ENCODE measurements around the gene ISCU. TPM values are rescaled to one million over a fixed set of nuclear protein-coding genes. Genes with fewer than 3 reads are reported as not detected.

ISCU gene
- total and polyA plus RNA-seq, 2 of the 8 experiments (the other 6 are each of a cell fraction or from before 2014, with no cell fraction given) = 72.1 to 78.1 TPM

GRCh38 chr12:108597559-108598471 is 35.4 kb downstream of the ISCU start, which contains the start of gene TMEM119:
Gene TMEM119, minus strand, starts transcription at chr12:108598084. Its CDS starts 5,701 bp downstream, at chr12:108592383.
- TF ChIP-seq SUZ12 (IDR thresholded peaks at IDR 0.05; ENCODE audit: low read length) (no peak), BRCA1 (IDR thresholded peaks at IDR 0.05; ENCODE audit: low read depth, low read length) (no peak), HDAC2 (IDR thresholded peaks at IDR 0.05; ENCODE audit: borderline replicate concordance in 1 of 2, low read depth in 2 of 2, low read length in 2 of 2) (no peak), NRF1 (IDR thresholded peaks at IDR 0.05; ENCODE audit: low read depth, low read length) (no peak), HDAC6 (IDR thresholded peaks at IDR 0.05; ENCODE audit: low read depth, low read length) (no peak), KDM4A (IDR thresholded peaks at IDR 0.05; ENCODE audit: low read depth, low read length, severe bottlenecking) (no peak), EP300 (IDR thresholded peaks at IDR 0.05; ENCODE audit: borderline replicate concordance in 1 of 2, low read depth in 2 of 2, low read length in 2 of 2) (no peak), RFX5 (IDR thresholded peaks at IDR 0.05; ENCODE audit: borderline replicate concordance, low read depth, low read length) (no peak), KDM5A (IDR thresholded peaks at IDR 0.05; ENCODE audit: low read length) (no peak), CBX5 (IDR thresholded peaks at IDR 0.05; ENCODE audit: low read depth, low read length) (no peak)
- Histone ChIP-seq H3K27me3 (replicated peaks in 1 of 4; ENCODE audit: control insufficient read depth in 3 of 4, extremely low read depth in 1 of 4, insufficient read depth in 3 of 4, low read length in 3 of 4) (no peaks in the 10 kb centered on the region; a peak in 1 of 7 replicates), H3K56ac (replicated peaks; ENCODE audit: insufficient read length, low read depth, low read length) (no peak within 1 kb of the TSS), H2BK120ac (replicated peaks; ENCODE audit: low read depth, low read length) (no peak within 1 kb of the TSS), H4K8ac (ENCODE audit: extremely low read depth, insufficient read depth, low read length) (0 out of 2 replicates have a peak within 1 kb of the TSS, but pooled peaks have one; percentile 38), H3K27ac (ENCODE audit: low read depth, low read length) (no peak within 1 kb of the TSS), H3K4me1 (replicated peaks in 1 of 4; ENCODE audit: control insufficient read depth in 3 of 4, insufficient read depth in 4 of 4, low read length in 3 of 4) (peaks cover 0 to 14% (median 0%) of the 10 kb centered on the region in 4 experiments; a peak in 3 of 7 replicates), H4K20me1 (replicated peaks in 1 of 2; ENCODE audit: control insufficient read depth in 1 of 2, insufficient read depth in 2 of 2, low read length in 2 of 2) (peaks cover 0 to 8% of the 10 kb centered on the region in 2 experiments), H2BK5ac (ENCODE audit: low read depth, low read length) (peak within 1 kb of the TSS; percentile 20; the same call in 1 of the 2 replicates), H3K23me2 (ENCODE audit: low read depth, low read length) (peaks cover 7% of the 10 kb centered on the region; the same call in 1 of the 2 replicates), H4K91ac (replicated peaks; ENCODE audit: insufficient read length, low read length) (peak within 1 kb of the TSS; percentile 52), H3K36me3 (ENCODE audit: control insufficient read depth in 2 of 4, insufficient read depth in 4 of 4, low read length in 3 of 4) (no peaks in the 10 kb centered on the region), H3K4ac (replicated peaks; ENCODE audit: insufficient read length, low read depth, low read length) (no peak within 1 kb of the TSS), H3K79me1 (ENCODE audit: low read depth, low read length) (no peaks in the 10 kb centered on the region; the same call in 1 of the 2 replicates), H3K9me3 (ENCODE audit: insufficient read depth in 2 of 2, low read depth in 1 of 2, low read length in 1 of 2) (no peaks in the 10 kb centered on the region), H3K18ac (ENCODE audit: extremely low read depth, low read length) (peak within 1 kb of the TSS; percentile 51; the same call in 1 of the 2 replicates), H3K79me2 (ENCODE audit: control insufficient read depth in 1 of 2, insufficient read depth in 2 of 2, low read length in 2 of 2) (no peaks in the 10 kb centered on the region), H3K9ac (replicated peaks in 1 of 4; ENCODE audit: extremely low read depth in 1 of 4, low read depth in 3 of 4, low read length in 3 of 4) (no peak within 1 kb of the TSS), H2BK12ac (ENCODE audit: low read depth, low read length) (peak within 1 kb of the TSS; percentile 46; the same call in 1 of the 2 replicates), H3K14ac (ENCODE audit: insufficient read length) (no peak within 1 kb of the TSS), H2BK15ac (ENCODE audit: low read length) (peak within 1 kb of the TSS; percentile 81), H3K23ac (ENCODE audit: insufficient read length) (no peak within 1 kb of the TSS), H2AFZ (ENCODE audit: low read length) (peak within 1 kb of the TSS; percentile 68; the same call in 1 of the 2 replicates), H3K4me3 (ENCODE audit: extremely low read depth in 1 of 4, insufficient read depth in 2 of 4, low read depth in 3 of 4, low read length in 4 of 4) (no peak within 1 kb of the TSS), H2BK20ac (ENCODE audit: low read length) (no peak within 1 kb of the TSS), H2AK5ac (ENCODE audit: low read depth, low read length) (no peak within 1 kb of the TSS), H3K4me2 (ENCODE audit: insufficient read depth in 1 of 2, low read depth in 2 of 2, low read length in 2 of 2) (no peak within 1 kb of the TSS; a peak in 1 of 4 replicates), H4K5ac (ENCODE audit: insufficient read length, low read depth, low read length) (no peak within 1 kb of the TSS)
- CTCF ChIA-PET (ENCODE audit: partially characterized antibody) = interaction anchor here (0.7 to 3.1 kb wide), 10 partner anchors 9 to 156 kb away, joined by 3 to 11 read pairs (median 3); partner anchors contain the start of gene ISCU
- FAIRE-seq (no peak), DNase-seq (ENCODE audit: low read depth in 1 of 2, low spot score in 2 of 2) (no peak)
- WGBS, 2 experiments (ENCODE audit: extremely low coverage in 1 of 2, insufficient coverage in 1 of 2, insufficient read length in 1 of 2, insufficient replicate concordance in 2 of 2, low coverage in 1 of 2, low lambda C conversion rate in 2 of 2, missing lambda C conversion rate in 1 of 2) = 91% methylated on average over 10 of the region's 27 CpGs; no CpG with 5 or more reads in 1 of the 2 experiments
- POLR2A ChIA-PET (ENCODE audit: partially characterized antibody) = interaction anchor here (1.0 to 1.8 kb wide), 5 partner anchors 9 to 133 kb away, joined by 3 to 4 read pairs (median 4); partner anchors contain the start of gene ISCU

All from H1 (cell line).